Prostate gland (tissue), 2 donors: ENCODE data around the gene ATXN1.

ENCODE experiments used
- POLR2A ChIP-seq: fragments of 450-650 bp; IDR thresholded peaks from one replicate; pipeline ENCODE4 v1.6.1; 2016; ENCODE audit warnings: antibody characterized with exemption, mild to moderate bottlenecking
- POLR2AphosphoS5 ChIP-seq: sonication (generic); formaldehyde crosslinking; IDR thresholded peaks from one replicate; pipeline ENCODE4 v1.6.1; 2017; ENCODE audit warnings: antibody characterized with exemption
- TF ChIP-seq, protein P1 (sequence below), 4 experiments: fragments of 200-600 bp in 2 of 4; fragments of 450-650 bp in 2 of 4; sonication (generic) in 2 of 4; IDR thresholded peaks; 1 replicate in 3 of 4; 2 replicates in 1 of 4; pipeline ENCODE4 v1.5.1; 2016 to 2019; ENCODE audit warnings: antibody characterized with exemption in 4 of 4, mild to moderate bottlenecking in 2 of 4, moderate library complexity in 2 of 4

DNA sequence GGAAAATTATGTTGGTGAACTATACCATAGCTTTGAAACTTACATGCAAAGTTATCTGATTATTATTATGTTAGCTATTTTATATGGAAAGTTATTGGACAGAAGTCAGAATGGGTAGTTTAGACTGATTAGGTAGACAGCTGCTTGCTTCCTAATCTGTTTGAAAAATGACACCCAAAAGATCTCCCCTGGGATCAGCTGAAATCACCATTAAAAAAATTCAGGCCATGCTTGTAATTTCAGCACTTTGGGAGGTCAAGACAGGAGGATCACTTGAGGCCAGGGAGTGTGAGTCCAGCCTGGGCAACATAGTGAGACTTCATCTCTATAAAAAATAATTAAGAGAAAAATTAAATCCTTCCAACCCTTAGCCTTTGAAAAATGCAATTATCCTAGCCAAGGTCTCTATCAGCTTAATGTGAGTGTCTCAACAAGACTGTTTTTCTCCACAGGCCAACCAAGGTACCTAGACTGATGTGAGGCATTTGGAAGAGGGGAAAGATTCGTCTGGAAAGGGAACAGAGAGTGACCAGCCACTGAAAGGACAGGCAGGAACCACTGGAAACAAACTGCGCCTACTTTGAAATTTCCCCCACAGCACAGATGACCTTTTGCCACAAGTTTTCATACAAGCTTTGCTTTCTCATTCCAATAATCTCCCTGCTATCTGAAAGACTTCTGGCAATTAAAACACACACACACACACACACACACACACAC, 290.6 kb downstream of the ATXN1 start:
- TF ChIP-seq, protein P1, sequence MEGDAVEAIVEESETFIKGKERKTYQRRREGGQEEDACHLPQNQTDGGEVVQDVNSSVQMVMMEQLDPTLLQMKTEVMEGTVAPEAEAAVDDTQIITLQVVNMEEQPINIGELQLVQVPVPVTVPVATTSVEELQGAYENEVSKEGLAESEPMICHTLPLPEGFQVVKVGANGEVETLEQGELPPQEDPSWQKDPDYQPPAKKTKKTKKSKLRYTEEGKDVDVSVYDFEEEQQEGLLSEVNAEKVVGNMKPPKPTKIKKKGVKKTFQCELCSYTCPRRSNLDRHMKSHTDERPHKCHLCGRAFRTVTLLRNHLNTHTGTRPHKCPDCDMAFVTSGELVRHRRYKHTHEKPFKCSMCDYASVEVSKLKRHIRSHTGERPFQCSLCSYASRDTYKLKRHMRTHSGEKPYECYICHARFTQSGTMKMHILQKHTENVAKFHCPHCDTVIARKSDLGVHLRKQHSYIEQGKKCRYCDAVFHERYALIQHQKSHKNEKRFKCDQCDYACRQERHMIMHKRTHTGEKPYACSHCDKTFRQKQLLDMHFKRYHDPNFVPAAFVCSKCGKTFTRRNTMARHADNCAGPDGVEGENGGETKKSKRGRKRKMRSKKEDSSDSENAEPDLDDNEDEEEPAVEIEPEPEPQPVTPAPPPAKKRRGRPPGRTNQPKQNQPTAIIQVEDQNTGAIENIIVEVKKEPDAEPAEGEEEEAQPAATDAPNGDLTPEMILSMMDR (IDR thresholded peaks at IDR 0.05), result no peak
- TF ChIP-seq POLR2A, result no peak
- TF ChIP-seq POLR2AphosphoS5, result no peak
